Liver (tissue), 9 donors: ENCODE measurements around the gene ITGA4. TPM values are rescaled to one million over a fixed set of nuclear protein-coding genes. Genes with fewer than 3 reads are reported as not detected.

Experiments used
- DNase-seq: peaks from one replicate; pipeline ENCODE4 v3.0.0-alpha.2; 2017; ENCODE audit warnings: low spot score
- H3K27ac ChIP-seq, 2 donors: one replicate each; pipeline ENCODE4 v1.7.0; 2013; ENCODE audit warnings: inconsistent platforms in 2 of 2, low read length in 2 of 2, control low read depth in 1 of 2, low read depth in 1 of 2, mild to moderate bottlenecking in 1 of 2
- H3K27me3 ChIP-seq, 4 donors: one replicate each; pipeline versions ENCODE4 v1.6.1 to v1.7.0; 2013; ENCODE audit warnings: low read length in 3 of 4, inconsistent platforms in 1 of 4, mild to moderate bottlenecking in 1 of 4, moderate library complexity in 1 of 4; ENCODE audit not compliant: control insufficient read depth in 4 of 4, insufficient read depth in 4 of 4
- H3K36me3 ChIP-seq, 4 donors: one replicate each; pipeline versions ENCODE4 v1.6.1 to v1.7.0; 2013; ENCODE audit warnings: low read length in 3 of 4, mild to moderate bottlenecking in 3 of 4, low read depth in 1 of 4, moderate library complexity in 1 of 4; ENCODE audit not compliant: control insufficient read depth in 4 of 4, insufficient read depth in 3 of 4
- H3K4me1 ChIP-seq, 4 donors: one replicate each; pipeline versions ENCODE4 v1.6.1 to v1.7.0; 2013; ENCODE audit warnings: low read length in 3 of 4, mild to moderate bottlenecking in 3 of 4, moderate library complexity in 1 of 4; ENCODE audit not compliant: control insufficient read depth in 4 of 4, insufficient read depth in 4 of 4
- H3K4me3 ChIP-seq, 3 donors: one replicate each; pipeline versions ENCODE4 v1.6.1 to v1.7.0; 2013; ENCODE audit warnings: low read length in 3 of 3, control low read depth in 1 of 3, low read depth in 1 of 3, mild to moderate bottlenecking in 1 of 3
- H3K9ac ChIP-seq, 2 donors: one replicate each; pipeline ENCODE4 v1.7.0; 2013; ENCODE audit warnings: low read length in 2 of 2, mild to moderate bottlenecking in 2 of 2, moderate library complexity in 2 of 2, control low read depth in 1 of 2, low read depth in 1 of 2
- H3K9me3 ChIP-seq, 4 donors: one replicate each; pipeline versions ENCODE4 v1.6.1 to v1.7.0; 2013; ENCODE audit warnings: low read length in 3 of 4; ENCODE audit not compliant: control insufficient read depth in 4 of 4
- CTCF ChIP-seq: fragments of 150-350 bp; IDR thresholded peaks from 2 replicates; pipeline ENCODE4 v1.5.1; 2017; ENCODE audit warnings: improper control_type of control experiment, low read depth, low read length; ENCODE audit not compliant: missing input control
- EGR1 ChIP-seq, 2 donors: IDR thresholded peaks; 2 replicates each; pipeline ENCODE4 v1.6.1; 2016 to 2018; ENCODE audit warnings: antibody characterized with exemption in 2 of 2, low read depth in 2 of 2
- FOXA1 ChIP-seq: IDR thresholded peaks from 2 replicates; pipeline ENCODE4 v1.6.1; 2016; ENCODE audit warnings: antibody characterized with exemption
- FOXA2 ChIP-seq: IDR thresholded peaks from 2 replicates; pipeline ENCODE4 v1.6.1; 2016; ENCODE audit warnings: antibody characterized with exemption
- GABPA ChIP-seq, 2 donors: IDR thresholded peaks in 1 of 2; conservative IDR thresholded peaks in 1 of 2; 2 replicates each; pipeline ENCODE4 v1.6.1; 2016; ENCODE audit warnings: antibody characterized with exemption in 2 of 2, mild to moderate bottlenecking in 1 of 2, moderate library complexity in 1 of 2
- HNF4A ChIP-seq, 2 donors: conservative IDR thresholded peaks; 2 replicates each; pipeline ENCODE4 v1.6.1; 2016; ENCODE audit warnings: antibody characterized with exemption in 2 of 2, mild to moderate bottlenecking in 2 of 2
- HNF4G ChIP-seq: IDR thresholded peaks from 2 replicates; pipeline ENCODE4 v1.6.1; 2016; ENCODE audit warnings: antibody characterized with exemption
- JUND ChIP-seq, 2 donors: IDR thresholded peaks; 2 replicates each; pipeline ENCODE4 v1.6.1; 2016; ENCODE audit warnings: antibody characterized with exemption in 2 of 2
- MAX ChIP-seq: IDR thresholded peaks from 2 replicates; pipeline ENCODE4 v1.6.1; 2016; ENCODE audit warnings: antibody characterized with exemption
- NR2F2 ChIP-seq: IDR thresholded peaks from 2 replicates; pipeline ENCODE4 v1.6.1; 2016; ENCODE audit warnings: antibody characterized with exemption
- RAD21 ChIP-seq, 2 donors: IDR thresholded peaks; 2 replicates each; pipeline ENCODE4 v1.6.1; 2016; ENCODE audit warnings: antibody characterized with exemption in 2 of 2, mild to moderate bottlenecking in 2 of 2
- REST ChIP-seq: IDR thresholded peaks from 2 replicates; pipeline ENCODE4 v1.6.1; 2016; ENCODE audit warnings: antibody characterized with exemption, mild to moderate bottlenecking
- RXRA ChIP-seq, 2 donors: IDR thresholded peaks; 2 replicates each; pipeline ENCODE4 v1.6.1; 2017 to 2018; ENCODE audit warnings: antibody characterized with exemption in 2 of 2, mild to moderate bottlenecking in 1 of 2
- SP1 ChIP-seq: IDR thresholded peaks from 2 replicates; pipeline ENCODE4 v1.6.1; 2018; ENCODE audit warnings: antibody characterized with exemption, mild to moderate bottlenecking
- TAF1 ChIP-seq: conservative IDR thresholded peaks from 2 replicates; pipeline ENCODE4 v1.6.1; 2016; ENCODE audit warnings: antibody characterized with exemption, mild to moderate bottlenecking
- YY1 ChIP-seq: IDR thresholded peaks from 2 replicates; pipeline ENCODE4 v1.6.1; 2016; ENCODE audit warnings: antibody characterized with exemption, mild to moderate bottlenecking
- WGBS: extraction: QIAGEN DNeasy Blood & Tissue Kit; methylation state at CpG from one replicate; pipeline ENCODE4 v1.1.7; 2013; 5-methylcytosine and 5-hydroxymethylcytosine counted together
- polyA plus RNA-seq, 2 donors: library from polyadenylated mRNA; stranded (reverse) in 1 of 2; unstranded in 1 of 2; fragments of 200-250 nt in 1 of 2; fragments of >200 nt in 1 of 2; fragmentation: Nextera tagmentation in 1 of 2; extraction: Ambion mirVana in 1 of 2; gene quantifications; one replicate each; pipeline versions ENCODE4 v1.2.1 to v1.2.3, GENCODE V29; 2013 to 2015
- total RNA-seq, 2 donors: library from RNA; depleted of rRNA; stranded (reverse); fragments of >200 nt; gene quantifications; one replicate each; pipeline ENCODE4 v1.2.3, GENCODE V29; 2014
- TF ChIP-seq, protein P1 (sequence below): IDR thresholded peaks from 2 replicates; pipeline ENCODE4 v1.6.1; 2016; ENCODE audit warnings: antibody characterized with exemption
- TF ChIP-seq, protein P2 (sequence below): IDR thresholded peaks from 2 replicates; pipeline ENCODE4 v1.6.1; 2016; ENCODE audit warnings: antibody characterized with exemption
- donor health status: healthy.
- donor health status: healthy.
- donor health status: healthy.
- donor health status: healthy.
- donor health status: healthy.

Gene ITGA4
- total and polyA plus RNA-seq, 4 donors = 1.6 to 142 (median 4.1) TPM

GRCh38 chr2:181484851-181485637 is 27.9 kb downstream of the ITGA4 start:
- peaks cover 0 to 3% (median 0%) of the 10 kb centered on the region in 4 donors for H3K27me3 ChIP-seq
- no peak overlapping the region for H3K4me3 ChIP-seq
- no peaks in the 10 kb centered on the region for H3K36me3 ChIP-seq
- no peak for DNase-seq
- TF ChIP-seq JUND (IDR thresholded peaks at IDR 0.05) (no peak), EGR1 (IDR thresholded peaks at IDR 0.05; ENCODE audit: low read depth in 2 of 2) (no peak), SP1 (no peak), FOXA2 (no peak), HNF4G (no peak), YY1 (no peak), HNF4A (conservative IDR thresholded peaks at IDR 0.05) (no peak)
- TF ChIP-seq, protein P1, sequence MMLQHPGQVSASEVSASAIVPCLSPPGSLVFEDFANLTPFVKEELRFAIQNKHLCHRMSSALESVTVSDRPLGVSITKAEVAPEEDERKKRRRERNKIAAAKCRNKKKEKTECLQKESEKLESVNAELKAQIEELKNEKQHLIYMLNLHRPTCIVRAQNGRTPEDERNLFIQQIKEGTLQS = no peak
- no peak overlapping the region for H3K27ac ChIP-seq
- H3K9me3 ChIP-seq = no peaks in the 10 kb centered on the region
- WGBS = 66% methylated on average over 5 of the region's 5 CpGs
- H3K9ac ChIP-seq = no peak overlapping the region
- no peaks in the 10 kb centered on the region for H3K4me1 ChIP-seq

GRCh38 chr2:181485638-181485946 is 28.4 kb downstream of the ITGA4 start:
- TF ChIP-seq HNF4A (conservative IDR thresholded peaks at IDR 0.05) (no peak), CTCF (no peak), MAX (no peak), NR2F2 (no peak), SP1 (no peak), FOXA2 (no peak), RAD21 (IDR thresholded peaks at IDR 0.05) (no peak), HNF4G (no peak), TAF1 (no peak), JUND (IDR thresholded peaks at IDR 0.05) (no peak), FOXA1 (no peak), YY1 (no peak), GABPA (IDR thresholded peaks at IDR 0.05 in 1 of 2, conservative IDR thresholded peaks at IDR 0.05 in 1 of 2) (no peak), REST (no peak), RXRA (IDR thresholded peaks at IDR 0.05) (no peak), EGR1 (IDR thresholded peaks at IDR 0.05; ENCODE audit: low read depth in 2 of 2) (no peak)
- TF ChIP-seq, protein P2, sequence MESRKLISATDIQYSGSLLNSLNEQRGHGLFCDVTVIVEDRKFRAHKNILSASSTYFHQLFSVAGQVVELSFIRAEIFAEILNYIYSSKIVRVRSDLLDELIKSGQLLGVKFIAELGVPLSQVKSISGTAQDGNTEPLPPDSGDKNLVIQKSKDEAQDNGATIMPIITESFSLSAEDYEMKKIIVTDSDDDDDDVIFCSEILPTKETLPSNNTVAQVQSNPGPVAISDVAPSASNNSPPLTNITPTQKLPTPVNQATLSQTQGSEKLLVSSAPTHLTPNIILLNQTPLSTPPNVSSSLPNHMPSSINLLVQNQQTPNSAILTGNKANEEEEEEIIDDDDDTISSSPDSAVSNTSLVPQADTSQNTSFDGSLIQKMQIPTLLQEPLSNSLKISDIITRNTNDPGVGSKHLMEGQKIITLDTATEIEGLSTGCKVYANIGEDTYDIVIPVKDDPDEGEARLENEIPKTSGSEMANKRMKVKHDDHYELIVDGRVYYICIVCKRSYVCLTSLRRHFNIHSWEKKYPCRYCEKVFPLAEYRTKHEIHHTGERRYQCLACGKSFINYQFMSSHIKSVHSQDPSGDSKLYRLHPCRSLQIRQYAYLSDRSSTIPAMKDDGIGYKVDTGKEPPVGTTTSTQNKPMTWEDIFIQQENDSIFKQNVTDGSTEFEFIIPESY = no peak
- TF ChIP-seq, protein P1 = no peak
- Histone ChIP-seq H3K27me3 (peaks cover 0 to 3% (median 0%) of the 10 kb centered on the region in 4 donors), H3K27ac (no peak overlapping the region), H3K4me3 (no peak overlapping the region), H3K9me3 (no peaks in the 10 kb centered on the region), H3K9ac (no peak overlapping the region), H3K36me3 (no peaks in the 10 kb centered on the region), H3K4me1 (no peaks in the 10 kb centered on the region)
- WGBS = 43% methylated on average over 3 of the region's 3 CpGs
- no peak for DNase-seq
